NCI-H69 (cell line): ENCODE measurements around the gene SLC14A1.

Experiments used
- DNase-seq: peaks from one replicate; lab custom pipeline; 2025; lab: John Stamatoyannopoulos, UW

Gene SLC14A1

GRCh38 chr18:45723567-45724355 lies at the start of gene SLC14A1:
SLC14A1 (plus strand) TSS chr18:45724181; CDS start chr18:45730321, 6,140 bp downstream.
- peak; percentile 35 for DNase-seq

GRCh38 chr18:45677276-45677807 lies 46.6 kb upstream of the SLC14A1 start:
- peak; percentile 34 for DNase-seq

GRCh38 chr18:45678441-45678840 lies 45.5 kb upstream of the SLC14A1 start:
- no peak for DNase-seq

GRCh38 chr18:45678850-45679249 lies 45.1 kb upstream of the SLC14A1 start:
- no peak for DNase-seq

GRCh38 chr18:45680066-45680690 lies 43.8 kb upstream of the SLC14A1 start:
- peak; percentile 27 for DNase-seq

- DNase-seq = no peak
Measured at GRCh38 chr18:45682181-45682580, 41.8 kb upstream of the SLC14A1 start.

- DNase-seq = no peak
Measured at GRCh38 chr18:45684341-45685115, 39.5 kb upstream of the SLC14A1 start.

- DNase-seq = peak; percentile 90
Measured at GRCh38 chr18:45686891-45687611, 36.9 kb upstream of the SLC14A1 start.

GRCh38 chr18:45687621-45688020 lies 36.4 kb upstream of the SLC14A1 start:
- DNase-seq = peak; percentile 84

GRCh38 chr18:45688113-45688512 lies 35.9 kb upstream of the SLC14A1 start:
- peak; percentile 47 for DNase-seq

- peak; percentile 86 for DNase-seq
Measured at GRCh38 chr18:45688833-45689232, 35.1 kb upstream of the SLC14A1 start.

- DNase-seq = peak; percentile 89
Measured at GRCh38 chr18:45689396-45689795, 34.6 kb upstream of the SLC14A1 start.

GRCh38 chr18:45690975-45691815 lies 32.8 kb upstream of the SLC14A1 start:
- peak; percentile 90 for DNase-seq

- DNase-seq = no peak
Measured at GRCh38 chr18:45691816-45692179, 32.2 kb upstream of the SLC14A1 start.

GRCh38 chr18:45702708-45703265 lies 21.2 kb upstream of the SLC14A1 start:
- no peak for DNase-seq

GRCh38 chr18:45708831-45709230 lies 15.2 kb upstream of the SLC14A1 start:
- no peak for DNase-seq

GRCh38 chr18:45712061-45712460 lies 11.9 kb upstream of the SLC14A1 start:
- DNase-seq = no peak

GRCh38 chr18:45713239-45713638 lies 10.7 kb upstream of the SLC14A1 start:
- DNase-seq = no peak

- DNase-seq = no peak
Measured at GRCh38 chr18:45715212-45715780, 8.7 kb upstream of the SLC14A1 start.

GRCh38 chr18:45719106-45719505 lies 4.9 kb upstream of the SLC14A1 start:
- DNase-seq = no peak
